ENCODE results near the gene LRP1-AS. TPM values are rescaled to one million over a fixed set of nuclear protein-coding genes. Genes with fewer than 3 reads are reported as not detected.
A peak's percentile ranks its signal among the peaks of the same experiment; 100 is the strongest.

LRP1-AS gene
- total RNA-seq, 4 donors from 2014 or later, result not detected

DNA sequence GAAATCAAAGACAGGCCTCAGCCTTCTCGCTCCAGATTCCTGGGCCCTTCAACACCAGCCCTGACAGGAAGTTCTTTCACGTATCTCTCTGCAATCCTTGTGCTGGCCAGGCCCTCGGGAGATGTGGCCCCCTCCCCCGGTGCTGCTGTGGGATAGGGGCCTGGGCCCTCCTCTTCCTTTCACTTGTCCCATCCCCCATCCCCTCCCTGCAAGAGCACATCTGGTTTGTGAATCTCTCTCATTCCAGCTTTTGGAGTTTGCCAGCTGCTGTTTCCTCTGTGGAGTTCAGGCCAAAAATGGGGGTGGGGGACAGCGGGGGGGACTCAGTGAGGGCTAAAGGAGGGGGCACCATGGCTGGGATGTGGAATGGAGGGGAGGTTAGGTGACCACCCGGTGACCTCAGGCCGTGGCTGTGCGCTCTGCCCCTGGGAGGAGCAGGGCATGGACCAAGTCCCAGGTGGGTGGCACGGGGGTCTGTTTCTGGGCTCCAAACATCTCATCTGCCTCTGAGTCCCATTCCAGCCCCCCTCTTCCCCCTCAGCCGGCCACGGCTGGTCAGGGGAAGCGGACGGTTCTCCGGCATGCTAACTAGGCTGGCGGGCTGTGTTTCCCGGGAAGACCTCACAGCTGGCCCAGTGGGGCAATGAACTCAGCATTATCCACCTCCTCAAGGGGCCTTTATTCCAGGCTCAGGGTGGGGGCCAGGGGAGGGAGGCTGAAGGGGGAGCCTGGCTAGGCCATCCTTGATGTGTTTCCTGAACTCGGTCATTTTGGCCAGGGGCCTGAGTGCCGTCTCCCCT lies 11.7 kb downstream of the LRP1-AS start:
- H3K4me1 ChIP-seq, result peaks cover 0 to 100% (median 70%) of the 10 kb centered on the region in 4 donors
- peak overlapping the region; percentile 58 to 99 (median 89) for H3K27ac ChIP-seq
- TF ChIP-seq POLR2A (IDR thresholded peaks at IDR 0.05), result no peak
- TF ChIP-seq, protein P1, sequence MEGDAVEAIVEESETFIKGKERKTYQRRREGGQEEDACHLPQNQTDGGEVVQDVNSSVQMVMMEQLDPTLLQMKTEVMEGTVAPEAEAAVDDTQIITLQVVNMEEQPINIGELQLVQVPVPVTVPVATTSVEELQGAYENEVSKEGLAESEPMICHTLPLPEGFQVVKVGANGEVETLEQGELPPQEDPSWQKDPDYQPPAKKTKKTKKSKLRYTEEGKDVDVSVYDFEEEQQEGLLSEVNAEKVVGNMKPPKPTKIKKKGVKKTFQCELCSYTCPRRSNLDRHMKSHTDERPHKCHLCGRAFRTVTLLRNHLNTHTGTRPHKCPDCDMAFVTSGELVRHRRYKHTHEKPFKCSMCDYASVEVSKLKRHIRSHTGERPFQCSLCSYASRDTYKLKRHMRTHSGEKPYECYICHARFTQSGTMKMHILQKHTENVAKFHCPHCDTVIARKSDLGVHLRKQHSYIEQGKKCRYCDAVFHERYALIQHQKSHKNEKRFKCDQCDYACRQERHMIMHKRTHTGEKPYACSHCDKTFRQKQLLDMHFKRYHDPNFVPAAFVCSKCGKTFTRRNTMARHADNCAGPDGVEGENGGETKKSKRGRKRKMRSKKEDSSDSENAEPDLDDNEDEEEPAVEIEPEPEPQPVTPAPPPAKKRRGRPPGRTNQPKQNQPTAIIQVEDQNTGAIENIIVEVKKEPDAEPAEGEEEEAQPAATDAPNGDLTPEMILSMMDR (IDR thresholded peaks at IDR 0.05), result no peak
- peak in 1 of 2 donors; percentile 5 for TF ChIP-seq EP300 (IDR thresholded peaks at IDR 0.05)
- H3K4me3 ChIP-seq, result peak overlapping the region in 2 of 4 donors; percentile 12 to 30
- no peaks in the 10 kb centered on the region for H3K27me3 ChIP-seq
- H3K36me3 ChIP-seq, result peaks cover 0 to 30% (median 0%) of the 10 kb centered on the region in 3 donors
- H3K9me3 ChIP-seq, result no peaks in the 10 kb centered on the region
- no peak for DNase-seq (ENCODE audit: low spot score in 2 of 2)
- 14 to 28% methylated on average over 16 to 18 of the region's 18 CpGs for WGBS, 2 donors

DNA sequence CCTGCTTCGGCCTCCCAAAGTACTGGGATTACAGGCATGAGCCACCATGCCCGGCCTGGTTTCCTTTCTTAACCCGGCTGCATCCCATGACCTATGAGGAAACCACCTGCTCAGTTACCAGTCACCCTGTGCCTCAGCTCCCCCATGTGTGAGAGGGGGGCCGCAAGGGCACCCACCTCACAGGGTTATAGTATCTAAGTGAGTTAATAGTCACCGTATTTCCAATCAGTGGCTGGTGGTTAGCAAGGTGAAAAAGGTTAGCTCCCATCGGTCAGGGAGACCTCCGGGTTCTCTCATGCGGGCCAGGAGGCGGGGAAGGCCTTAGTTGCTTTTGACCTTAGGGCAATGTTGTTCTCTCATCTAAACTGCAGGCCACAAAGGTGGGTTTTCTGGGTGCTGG lies 12.5 kb downstream of the LRP1-AS start:
- peaks cover 0 to 22% (median 0%) of the 10 kb centered on the region in 3 donors for H3K36me3 ChIP-seq
- WGBS, 2 donors, result 58 to 73% methylated on average over 9 of the region's 9 CpGs
- peak overlapping the region; percentile 58 to 99 (median 89) for H3K27ac ChIP-seq
- peaks cover 0 to 100% (median 72%) of the 10 kb centered on the region in 4 donors for H3K4me1 ChIP-seq
- no peak overlapping the region for H3K4me3 ChIP-seq
- no peak for DNase-seq (ENCODE audit: low spot score in 2 of 2)
- H3K9me3 ChIP-seq, result no peaks in the 10 kb centered on the region
- TF ChIP-seq POLR2A (IDR thresholded peaks at IDR 0.05) (no peak), EP300 (IDR thresholded peaks at IDR 0.05) (no peak)
- TF ChIP-seq, protein P1 (IDR thresholded peaks at IDR 0.05), result no peak
- H3K27me3 ChIP-seq, result no peaks in the 10 kb centered on the region

DNA sequence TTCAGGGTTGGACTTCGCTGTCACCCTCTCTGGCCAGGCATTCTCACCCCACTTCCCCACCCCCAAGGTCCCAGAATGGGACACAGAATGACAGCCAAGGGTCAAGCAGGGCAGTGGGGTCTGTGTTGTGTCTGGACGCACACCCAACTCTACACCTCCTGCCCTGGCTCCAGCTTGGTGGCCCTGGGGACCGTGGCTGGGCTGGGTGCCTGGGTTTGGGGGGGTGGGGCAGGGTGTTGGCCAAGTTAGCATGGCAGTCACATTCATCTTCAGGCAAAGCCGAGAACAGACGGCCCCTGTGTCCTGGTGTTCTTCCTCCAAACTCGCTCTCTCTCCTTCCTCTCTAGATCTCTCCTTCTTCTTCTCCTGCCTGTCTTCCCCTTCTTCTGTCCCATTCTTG lies 13.5 kb downstream of the LRP1-AS start:
- no peak for DNase-seq (ENCODE audit: low spot score in 2 of 2)
- Histone ChIP-seq H3K27me3 (no peaks in the 10 kb centered on the region), H3K4me3 (peak overlapping the region in 1 of 4 donors; percentile 73), H3K4me1 (peaks cover 0 to 95% (median 69%) of the 10 kb centered on the region in 4 donors), H3K36me3 (peaks cover 0 to 11% (median 0%) of the 10 kb centered on the region in 3 donors), H3K27ac (peak overlapping the region; percentile 58 to 99 (median 89)), H3K9me3 (no peaks in the 10 kb centered on the region)
- WGBS, 2 donors, result 28 to 32% methylated on average over 6 of the region's 6 CpGs
- TF ChIP-seq POLR2A (IDR thresholded peaks at IDR 0.05) (no peak), EP300 (IDR thresholded peaks at IDR 0.05) (no peak)
- TF ChIP-seq, protein P1 (IDR thresholded peaks at IDR 0.05), result no peak

DNA sequence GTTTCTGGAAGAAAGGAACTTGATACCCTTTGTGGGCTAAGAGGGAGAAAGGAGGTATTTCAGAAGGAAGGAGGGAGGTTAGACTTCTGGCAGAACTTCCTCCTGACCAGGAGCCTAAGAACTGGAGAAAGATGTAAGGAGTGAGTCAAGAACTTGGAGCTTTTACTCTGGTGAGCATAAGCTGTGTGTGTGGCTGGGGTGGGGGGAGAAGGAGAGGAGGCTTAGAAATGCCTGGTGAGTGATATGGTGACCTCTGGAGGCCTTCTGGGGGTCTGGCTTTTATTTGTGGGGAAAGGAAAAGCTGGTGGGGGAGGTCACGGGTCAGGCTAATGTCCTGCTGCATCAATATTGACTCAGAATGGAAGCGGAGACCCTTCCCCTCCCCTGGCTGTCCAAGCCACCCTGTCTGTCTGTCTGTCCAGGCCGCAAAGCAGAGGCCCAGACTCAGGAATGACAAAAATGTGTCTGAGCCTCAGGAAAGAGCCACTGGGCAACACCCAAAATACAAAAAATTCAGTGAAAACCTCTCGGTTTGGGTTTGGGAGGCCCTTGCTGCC lies 14.3 kb downstream of the LRP1-AS start:
- Histone ChIP-seq H3K27ac (peak overlapping the region; percentile 58 to 99 (median 89)), H3K9me3 (no peaks in the 10 kb centered on the region), H3K4me3 (peak overlapping the region in 2 of 4 donors; percentile 10 to 73), H3K27me3 (no peaks in the 10 kb centered on the region), H3K4me1 (peaks cover 0 to 86% (median 63%) of the 10 kb centered on the region in 4 donors), H3K36me3 (peaks cover 0 to 5% (median 0%) of the 10 kb centered on the region in 3 donors)
- no peak for DNase-seq (ENCODE audit: low spot score in 2 of 2)
- 18 to 24% methylated on average over 4 of the region's 4 CpGs for WGBS, 2 donors
- TF ChIP-seq, protein P1 (IDR thresholded peaks at IDR 0.05), result no peak
- no peak for TF ChIP-seq POLR2A (IDR thresholded peaks at IDR 0.05)

All from tibial nerve (tissue), 4 donors.